Neural cell (in vitro differentiated cells): ENCODE results near the gene MIGA1. TPM values are rescaled to one million over a fixed set of nuclear protein-coding genes. Genes with fewer than 3 reads are reported as not detected.

Source experiments
- H2AFZ ChIP-seq: fragments of 200-600, 300-800 bp; sonication (generic), shearing (Covaris generic); 2 replicates; pipeline ENCODE4 v1.6.0; 2014; ENCODE audit warnings: low read depth, mild to moderate bottlenecking, antibody characterized with exemption, low read length, moderate library complexity
- H3F3A ChIP-seq: fragments of 200-600 bp; shearing (Covaris generic); 2 replicates; pipeline ENCODE4 v1.6.1; 2016; ENCODE audit warnings: mild to moderate bottlenecking, moderate library complexity, mixed read lengths, antibody characterized with exemption, low read length; ENCODE audit not compliant: insufficient read depth, poor library complexity, severe bottlenecking
- H3K27ac ChIP-seq: fragments of 200-600, 300-800 bp; sonication (generic), shearing (Covaris generic); 2 replicates; pipeline ENCODE4 v1.5.1; 2014; ENCODE audit warnings: mild to moderate bottlenecking, low read length, moderate library complexity
- H3K27me3 ChIP-seq: fragments of 300-800, 200-600 bp; sonication (generic), shearing (Covaris generic); 2 replicates; pipeline ENCODE4 v1.6.0; 2014; ENCODE audit warnings: mild to moderate bottlenecking, low read depth, low read length, moderate library complexity; ENCODE audit not compliant: insufficient read depth
- H3K36me3 ChIP-seq: fragments of 300-800, 200-600 bp; sonication (generic), shearing (Covaris generic); 2 replicates; pipeline ENCODE4 v1.5.1; 2014; ENCODE audit warnings: mild to moderate bottlenecking, antibody characterized with exemption, low read length, moderate library complexity; ENCODE audit not compliant: insufficient read depth
- H3K4me2 ChIP-seq: fragments of 300-800, 200-600 bp; sonication (generic), shearing (Covaris generic); 2 replicates; pipeline ENCODE4 v1.6.0; 2014; ENCODE audit warnings: mild to moderate bottlenecking, low read length
- H3K4me3 ChIP-seq: fragments of 300-800, 200-600 bp; sonication (generic), shearing (Covaris generic); 2 replicates; pipeline ENCODE4 v1.5.1; 2014; ENCODE audit warnings: mild to moderate bottlenecking, low read length, moderate library complexity
- H3K79me2 ChIP-seq: fragments of 200-600 bp; shearing (Covaris generic); replicated peaks from 2 replicates; pipeline ENCODE4 v1.6.0; 2014; ENCODE audit warnings: mild to moderate bottlenecking, low read length, moderate library complexity; ENCODE audit not compliant: insufficient read depth
- H3K9ac ChIP-seq: fragments of 300-800, 200-600 bp; sonication (generic), shearing (Covaris generic); 2 replicates; pipeline ENCODE4 v1.6.1; 2016; ENCODE audit warnings: mild to moderate bottlenecking, low read length, mixed read lengths
- H3K9me2 ChIP-seq: fragments of 200-600 bp; shearing (Covaris generic); 2 replicates; pipeline ENCODE4 v1.6.1; 2016; ENCODE audit warnings: mild to moderate bottlenecking, low read length, mixed read lengths; ENCODE audit not compliant: insufficient read depth
- H3K9me3 ChIP-seq: fragments of 200-600, 300-800 bp; sonication (generic), shearing (Covaris generic); 2 replicates; pipeline ENCODE4 v1.6.1; 2016; ENCODE audit warnings: mild to moderate bottlenecking, mixed run types, low read length, moderate library complexity, mixed read lengths
- H4K20me1 ChIP-seq: fragments of 200-600 bp; shearing (Covaris generic); 2 replicates; pipeline ENCODE4 v1.6.1; 2016; ENCODE audit warnings: mild to moderate bottlenecking, mixed run types; ENCODE audit not compliant: insufficient read depth
- CTCF ChIP-seq: fragments of 450-650 bp; IDR thresholded peaks from 2 replicates; pipeline ENCODE4 v1.5.1; 2014; ENCODE audit warnings: antibody characterized with exemption, mild to moderate bottlenecking, moderate library complexity; ENCODE audit not compliant: poor library complexity, severe bottlenecking
- EP300 ChIP-seq: fragments of 450-650 bp; conservative IDR thresholded peaks from 2 replicates; pipeline ENCODE4 v1.6.1; 2014; ENCODE audit warnings: antibody characterized with exemption, mild to moderate bottlenecking, moderate library complexity; ENCODE audit not compliant: poor library complexity, severe bottlenecking
- EZH2 ChIP-seq: fragments of 200-600, 300-800 bp; shearing (Covaris generic), sonication (generic); IDR thresholded peaks from 2 replicates; pipeline ENCODE4 v1.6.1; 2014; ENCODE audit warnings: antibody characterized with exemption, low read length, borderline replicate concordance, mild to moderate bottlenecking; ENCODE audit not compliant: insufficient read depth, poor library complexity, severe bottlenecking
- MXI1 ChIP-seq: fragments of 450-650 bp; conservative IDR thresholded peaks from 2 replicates; pipeline ENCODE4 v1.6.1; 2014; ENCODE audit warnings: antibody characterized with exemption, mild to moderate bottlenecking; ENCODE audit not compliant: poor library complexity, severe bottlenecking
- POLR2AphosphoS5 ChIP-seq: IDR thresholded peaks from 2 replicates; pipeline ENCODE4 v1.6.1; 2012
- RAD21 ChIP-seq: fragments of 450-650 bp; conservative IDR thresholded peaks from 2 replicates; pipeline ENCODE4 v1.6.1; 2014; ENCODE audit warnings: antibody characterized with exemption, mild to moderate bottlenecking, moderate library complexity
- REST ChIP-seq: IDR thresholded peaks from 2 replicates; pipeline ENCODE4 v1.6.1; 2012; ENCODE audit warnings: borderline replicate concordance
- SMC3 ChIP-seq: fragments of 450-650 bp; conservative IDR thresholded peaks from 2 replicates; pipeline ENCODE4 v1.6.1; 2014; ENCODE audit warnings: antibody characterized with exemption, mild to moderate bottlenecking, moderate library complexity; ENCODE audit not compliant: poor library complexity
- TAF1 ChIP-seq: IDR thresholded peaks from 2 replicates; pipeline ENCODE4 v1.6.1; 2012; ENCODE audit warnings: low read depth
- polyA plus RNA-seq: library from polyadenylated mRNA; depleted of rRNA; stranded (reverse); fragments of >200 nt; gene quantifications from 2 replicates; pipeline ENCODE4 v1.2.3, GENCODE V29; 2014

MIGA1 gene
- polyA plus RNA-seq, 1 donor from 2014 or later = 10.8 TPM

- H3K27me3 ChIP-seq = no peaks in the 10 kb centered on the region
- no peaks in the 10 kb centered on the region for H4K20me1 ChIP-seq
- TF ChIP-seq REST = no peak
- TF ChIP-seq RAD21 = no peak
- no peak for TF ChIP-seq EP300
- TF ChIP-seq SMC3 = no peak
- no peak for TF ChIP-seq TAF1
- no peak for TF ChIP-seq POLR2AphosphoS5
- TF ChIP-seq CTCF = no peak
- no peak for TF ChIP-seq MXI1
- H3K4me2 ChIP-seq = no peak overlapping the region
- H2AFZ ChIP-seq = no peak overlapping the region
- H3K79me2 ChIP-seq = no peaks in the 10 kb centered on the region
- no peaks in the 10 kb centered on the region for H3K9me2 ChIP-seq
- H3F3A ChIP-seq = no peaks in the 10 kb centered on the region
- H3K4me3 ChIP-seq = no peak overlapping the region
- H3K36me3 ChIP-seq = no peaks in the 10 kb centered on the region
- no peaks in the 10 kb centered on the region for H3K9me3 ChIP-seq
- H3K9ac ChIP-seq = no peak overlapping the region
- no peak overlapping the region for H3K27ac ChIP-seq
These were observed 44.6 kb downstream of the MIGA1 start for GRCh38 chr1:77824079-77824478.

- Histone ChIP-seq H3K9me2 (no peaks in the 10 kb centered on the region), H3K27ac (no peak overlapping the region)
- no peak for TF ChIP-seq REST
- TF ChIP-seq CTCF = no peak
- TF ChIP-seq TAF1 = no peak
- no peak for TF ChIP-seq POLR2AphosphoS5
- TF ChIP-seq EP300 = no peak
- TF ChIP-seq EZH2 = no peak
- no peak for TF ChIP-seq MXI1
- TF ChIP-seq RAD21 = no peak
- no peak for TF ChIP-seq SMC3
These were observed 45.2 kb downstream of the MIGA1 start for GRCh38 chr1:77824694-77825093.

More at GRCh38 chr1:77824694-77825093, 45.2 kb downstream of the MIGA1 start:
- Histone ChIP-seq H3K4me3 (no peak overlapping the region), H3K79me2 (no peaks in the 10 kb centered on the region), H2AFZ (no peak overlapping the region), H3K36me3 (no peaks in the 10 kb centered on the region), H3K9me3 (no peaks in the 10 kb centered on the region), H4K20me1 (no peaks in the 10 kb centered on the region), H3F3A (no peaks in the 10 kb centered on the region), H3K9ac (no peak overlapping the region), H3K4me2 (no peak overlapping the region), H3K27me3 (no peaks in the 10 kb centered on the region)
